Vagina (tissue), 2 donors: ENCODE data around the gene HTRA2. TPM values are rescaled to one million over a fixed set of nuclear protein-coding genes. Genes with fewer than 3 reads are reported as not detected.

ENCODE experiments used
- DNase-seq, 2 donors: peaks; one replicate each; pipeline ENCODE4 v3.0.0-alpha.2; 2017; ENCODE audit errors: extremely low spot score in 2 of 2
- H3K27ac ChIP-seq: fragments of 200-600 bp; sonication (generic); one replicate; pipeline ENCODE4 v1.5.1; 2019
- H3K27me3 ChIP-seq: fragments of 200-600 bp; sonication (generic); one replicate; pipeline ENCODE4 v1.5.1; 2019
- H3K36me3 ChIP-seq, 2 donors: fragments of 200-600 bp; sonication (generic); one replicate each; pipeline ENCODE4 v1.5.1; 2017 to 2019
- H3K4me1 ChIP-seq: fragments of 200-600 bp; sonication (generic); one replicate; pipeline ENCODE4 v1.5.1; 2019
- H3K4me3 ChIP-seq, 2 donors: fragments of 200-600 bp; sonication (generic); 1 replicate in 1 of 2; 2 replicates in 1 of 2; pipeline ENCODE4 v1.5.1; 2016 to 2019
- H3K9me3 ChIP-seq: fragments of 200-600 bp; sonication (generic); one replicate; pipeline ENCODE4 v1.5.1; 2019
- CTCF ChIP-seq, 3 experiments: fragments of 450-650 bp in 2 of 3; fragments of 200-600 bp in 1 of 3; sonication (generic) in 1 of 3; IDR thresholded peaks; one replicate each; pipeline ENCODE4 v1.5.1; 2017 to 2019; ENCODE audit warnings: antibody characterized with exemption in 3 of 3, mild to moderate bottlenecking in 2 of 3, moderate library complexity in 2 of 3
- POLR2A ChIP-seq, 2 donors: fragments of 450-650 bp; IDR thresholded peaks; one replicate each; pipeline ENCODE4 v1.6.1; 2017; ENCODE audit warnings: antibody characterized with exemption in 2 of 2, mild to moderate bottlenecking in 2 of 2, moderate library complexity in 2 of 2
- POLR2AphosphoS5 ChIP-seq, 2 donors: sonication (generic); formaldehyde crosslinking; IDR thresholded peaks; one replicate each; pipeline ENCODE4 v1.9.0; 2017; ENCODE audit warnings: antibody characterized with exemption in 2 of 2, mild to moderate bottlenecking in 2 of 2, low read depth in 1 of 2; ENCODE audit not compliant: insufficient read depth in 1 of 2
- intact Hi-C: fragments of 100-400 bp; cut with DNase I; formaldehyde crosslinking; loops from one replicate; pipeline ENCODE4 v1.15.1; 2023
- total RNA-seq: library from RNA; depleted of rRNA; stranded (reverse); fragments of >200 nt; gene quantifications from one replicate; pipeline ENCODE4 v1.2.3, GENCODE V29; 2016

Gene HTRA2
- total RNA-seq, 1 donor from 2014 or later = 24.3 TPM

GRCh38 chr2:74555610-74556103, 25.9 kb downstream of the HTRA2 start:
- Histone ChIP-seq H3K27ac (no peak overlapping the region), H3K4me1 (peaks cover 29% of the 10 kb centered on the region), H3K9me3 (no peaks in the 10 kb centered on the region), H3K27me3 (no peaks in the 10 kb centered on the region), H3K4me3 (peak overlapping the region; percentile 61 to 86), H3K36me3 (no peaks in the 10 kb centered on the region)
- DNase-seq = peak in 1 of 2 donors; percentile 87
- TF ChIP-seq POLR2A (IDR thresholded peaks at IDR 0.05) (no peak), CTCF (IDR thresholded peaks at IDR 0.05) (no peak), POLR2AphosphoS5 (IDR thresholded peaks at IDR 0.05; ENCODE audit: insufficient read depth in 1 of 2, low read depth in 1 of 2) (no peak)
- intact Hi-C loops = no loop called here

- H3K4me3 ChIP-seq = no peak overlapping the region
- no peaks in the 10 kb centered on the region for H3K27me3 ChIP-seq
- DNase-seq = no peak
Observed at GRCh38 chr2:74556159-74556558, 26.4 kb downstream of the HTRA2 start.

GRCh38 chr2:74556831-74557370, 27.2 kb downstream of the HTRA2 start:
- intact Hi-C loops = no loop called here
- TF ChIP-seq POLR2A (IDR thresholded peaks at IDR 0.05) = no peak
- TF ChIP-seq CTCF (IDR thresholded peaks at IDR 0.05) = no peak
- TF ChIP-seq POLR2AphosphoS5 (IDR thresholded peaks at IDR 0.05; ENCODE audit: insufficient read depth in 1 of 2, low read depth in 1 of 2) = no peak
- no peaks in the 10 kb centered on the region for H3K9me3 ChIP-seq
- peaks cover 29% of the 10 kb centered on the region for H3K4me1 ChIP-seq
- no peak overlapping the region for H3K27ac ChIP-seq
- no peak overlapping the region for H3K4me3 ChIP-seq
- no peaks in the 10 kb centered on the region for H3K36me3 ChIP-seq
- DNase-seq = no peak
- no peaks in the 10 kb centered on the region for H3K27me3 ChIP-seq

More at GRCh38 chr2:74556159-74556558, 26.4 kb downstream of the HTRA2 start:
- Histone ChIP-seq H3K27ac (no peak overlapping the region), H3K36me3 (no peaks in the 10 kb centered on the region), H3K4me1 (peaks cover 29% of the 10 kb centered on the region), H3K9me3 (no peaks in the 10 kb centered on the region)
- intact Hi-C loops = no loop called here
- TF ChIP-seq POLR2A (IDR thresholded peaks at IDR 0.05) = no peak
- no peak for TF ChIP-seq CTCF (IDR thresholded peaks at IDR 0.05)
- TF ChIP-seq POLR2AphosphoS5 (IDR thresholded peaks at IDR 0.05; ENCODE audit: insufficient read depth in 1 of 2, low read depth in 1 of 2) = no peak

- no peaks in the 10 kb centered on the region for H3K36me3 ChIP-seq
- intact Hi-C loops = no loop called here
- no peaks in the 10 kb centered on the region for H3K9me3 ChIP-seq
- TF ChIP-seq POLR2AphosphoS5 (IDR thresholded peaks at IDR 0.05; ENCODE audit: insufficient read depth in 1 of 2, low read depth in 1 of 2) (no peak), POLR2A (IDR thresholded peaks at IDR 0.05) (no peak), CTCF (IDR thresholded peaks at IDR 0.05) (no peak)
- no peak overlapping the region for H3K27ac ChIP-seq
- no peak overlapping the region for H3K4me3 ChIP-seq
- no peak for DNase-seq
- peaks cover 13% of the 10 kb centered on the region for H3K4me1 ChIP-seq
- H3K27me3 ChIP-seq = no peaks in the 10 kb centered on the region
Observed at GRCh38 chr2:74558284-74559230, 28.8 kb downstream of the HTRA2 start.
